GM10847 (cell line): Measurements from ENCODE around the gene ZFHX2.
A peak's percentile ranks its signal among the peaks of the same experiment; 100 is the strongest.

Experiments used
- POLR2A ChIP-seq: IDR thresholded peaks from 2 replicates; pipeline ENCODE4 v1.6.1; 2011; ENCODE audit not compliant: insufficient read length; ENCODE audit errors: extremely low read depth

Gene ZFHX2

DNA sequence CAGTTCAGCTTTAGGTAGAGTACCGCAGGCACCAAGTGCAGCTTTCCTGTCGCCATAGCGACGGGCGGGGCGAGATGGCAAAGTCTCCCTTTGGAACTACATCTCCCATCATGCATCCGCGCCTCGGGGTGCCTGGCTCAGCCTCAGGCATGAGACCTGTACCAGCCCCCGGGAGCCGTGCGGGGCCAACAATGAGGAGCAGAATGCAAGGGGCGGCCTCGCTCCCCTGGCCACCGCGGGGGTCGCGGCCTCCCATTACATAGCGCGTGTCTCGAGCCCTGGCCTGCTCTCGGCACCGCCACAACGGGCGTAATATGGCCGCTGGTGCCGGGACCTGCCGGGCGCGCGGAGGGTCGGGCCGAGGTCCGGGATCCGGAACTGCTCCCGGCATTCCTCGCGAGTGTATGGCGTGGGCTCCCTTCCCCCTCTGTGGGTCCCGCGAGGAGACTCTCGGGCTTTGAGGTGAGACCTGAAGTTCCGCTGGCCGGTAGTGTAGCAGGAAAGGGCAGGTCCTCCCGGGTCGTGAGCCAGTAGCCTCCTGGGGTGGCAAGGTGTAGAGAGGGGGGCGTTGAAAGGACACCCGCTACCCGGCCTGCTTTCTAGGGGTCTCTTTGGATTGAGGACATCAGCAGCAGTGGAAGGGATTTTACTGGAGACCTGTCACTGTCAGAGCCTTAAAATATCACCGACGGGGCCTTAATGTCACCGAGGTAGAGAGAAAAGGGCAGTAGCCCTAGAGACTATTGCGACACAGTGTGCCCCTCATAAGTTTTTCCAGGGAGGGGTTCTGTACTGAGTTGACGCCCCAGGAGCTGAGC lies 4.5 kb upstream of the ZFHX2 start, which contains the start of gene THTPA:
THTPA (plus strand) TSS at position 390 of the 818 bp plus-strand sequence. CDS start 487 bp downstream, outside the sequence.
- TF ChIP-seq POLR2A = peak; percentile 77

DNA sequence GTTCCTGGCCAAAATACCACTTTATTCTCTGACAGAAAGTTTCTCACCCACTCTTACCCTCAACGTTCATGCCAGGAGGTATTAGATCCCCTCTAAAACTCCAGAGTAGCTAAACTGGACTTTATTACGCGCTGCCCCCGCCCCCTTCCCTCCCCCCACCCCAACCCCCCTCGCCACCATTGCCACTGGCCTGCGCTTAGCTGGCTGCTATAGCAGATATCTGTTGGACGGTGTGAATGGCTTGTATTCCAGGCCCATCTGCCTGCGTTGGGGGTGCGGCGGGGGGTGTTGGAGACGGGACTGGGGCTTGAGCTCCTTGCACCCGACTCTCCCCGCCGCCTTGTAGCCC lies 3.9 kb upstream of the ZFHX2 start:
- no peak for TF ChIP-seq POLR2A

DNA sequence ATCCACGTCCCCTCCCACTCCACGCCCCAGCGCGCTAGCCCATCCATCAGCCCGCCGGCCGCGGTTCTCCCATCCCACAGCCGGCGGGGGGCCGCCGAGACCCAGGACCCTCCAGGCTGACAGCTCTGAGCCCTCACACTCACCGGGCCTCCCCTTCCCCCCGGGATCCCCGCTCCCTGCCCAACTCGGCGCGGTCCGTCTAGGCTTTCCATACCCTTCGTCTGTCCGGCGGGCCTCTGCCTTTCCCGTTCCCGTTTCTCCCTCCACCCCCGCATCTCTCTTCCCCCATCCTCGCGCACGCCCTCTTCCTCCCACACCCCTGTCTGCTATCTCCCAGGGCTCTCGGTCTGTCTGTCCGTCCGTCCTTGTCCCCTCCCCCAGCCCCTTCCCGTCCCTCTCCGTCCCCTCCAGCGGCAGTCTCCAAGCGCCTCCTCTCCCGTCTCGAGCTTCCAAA lies 726 bp downstream of the ZFHX2 start:
- TF ChIP-seq POLR2A = no peak

DNA sequence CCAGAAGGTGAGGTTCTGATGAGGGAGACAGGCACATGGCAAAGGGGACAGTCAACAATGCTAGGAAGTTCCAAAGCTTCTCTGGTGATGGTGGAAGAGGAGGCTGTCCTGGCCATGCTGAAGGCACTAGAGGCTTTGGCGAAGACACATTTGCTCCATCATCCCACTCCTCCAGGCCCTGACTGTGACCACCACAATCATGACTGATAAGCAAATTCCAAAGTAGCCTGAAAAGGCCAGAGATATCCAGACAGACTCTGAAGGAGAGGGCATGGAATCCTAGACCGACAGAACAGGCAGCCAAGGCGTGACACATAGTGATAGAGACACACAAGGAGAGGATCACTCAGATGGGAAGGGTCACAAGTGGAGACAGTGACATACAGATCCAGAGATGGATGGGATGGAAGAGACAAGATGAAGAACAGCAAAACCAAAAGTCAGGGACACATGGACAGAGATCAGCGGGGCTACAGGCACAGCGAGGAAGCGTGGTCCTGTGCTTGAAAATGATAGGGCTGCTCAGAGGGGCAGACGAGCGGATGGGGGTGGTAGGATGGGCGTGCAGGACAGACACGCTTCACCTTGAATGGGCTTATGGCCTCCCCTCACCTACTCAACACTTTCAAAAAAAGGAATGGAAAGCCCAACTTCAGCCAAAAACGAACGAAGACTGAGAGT lies 1.3 kb downstream of the ZFHX2 start:
- no peak for TF ChIP-seq POLR2A

DNA sequence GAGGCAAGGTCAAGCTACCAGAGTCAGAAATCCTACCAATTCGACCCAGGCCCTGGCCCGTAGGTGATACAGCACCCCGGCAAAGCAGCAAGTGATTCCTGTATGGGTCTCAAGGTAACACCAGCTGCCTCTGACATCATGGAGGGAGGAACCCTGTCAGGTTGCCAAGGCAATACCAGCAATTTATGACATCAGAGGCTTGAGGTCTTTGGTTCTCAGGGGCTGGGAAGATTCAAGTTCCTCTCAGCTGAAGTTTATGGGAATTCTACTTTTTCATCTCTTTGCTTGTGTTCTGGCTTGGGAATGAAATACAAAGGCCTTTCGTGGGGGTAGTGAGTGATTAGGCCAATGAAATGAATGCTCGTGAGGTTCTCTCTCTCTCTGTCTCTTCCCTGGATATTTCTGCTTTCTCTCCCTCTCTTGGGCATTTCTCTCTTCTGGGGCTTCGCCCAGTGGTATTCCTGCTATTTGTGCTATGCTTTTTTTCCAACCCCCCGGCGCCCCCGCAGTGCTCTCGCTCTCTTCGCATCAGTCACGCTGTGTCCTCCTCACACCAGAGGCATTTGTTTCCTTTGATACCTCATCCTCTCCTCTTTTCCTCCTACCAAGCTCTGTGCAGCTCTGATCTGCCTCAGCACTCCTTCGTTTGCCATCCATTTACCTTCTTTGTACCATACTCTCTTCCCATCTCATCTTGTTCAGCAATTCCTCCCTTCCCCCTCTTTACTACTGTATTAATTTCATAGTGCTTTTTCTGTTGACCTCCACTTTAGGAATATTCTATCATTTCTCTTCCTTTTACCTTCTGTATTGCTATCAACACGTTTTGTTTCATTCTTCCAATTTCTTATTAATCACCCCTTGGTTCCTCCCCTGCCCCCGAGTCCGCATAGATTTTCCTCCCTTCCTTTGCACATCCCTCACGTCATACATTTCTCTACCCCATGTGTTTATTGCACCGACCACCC lies 2.9 kb downstream of the ZFHX2 start:
- TF ChIP-seq POLR2A = no peak

DNA sequence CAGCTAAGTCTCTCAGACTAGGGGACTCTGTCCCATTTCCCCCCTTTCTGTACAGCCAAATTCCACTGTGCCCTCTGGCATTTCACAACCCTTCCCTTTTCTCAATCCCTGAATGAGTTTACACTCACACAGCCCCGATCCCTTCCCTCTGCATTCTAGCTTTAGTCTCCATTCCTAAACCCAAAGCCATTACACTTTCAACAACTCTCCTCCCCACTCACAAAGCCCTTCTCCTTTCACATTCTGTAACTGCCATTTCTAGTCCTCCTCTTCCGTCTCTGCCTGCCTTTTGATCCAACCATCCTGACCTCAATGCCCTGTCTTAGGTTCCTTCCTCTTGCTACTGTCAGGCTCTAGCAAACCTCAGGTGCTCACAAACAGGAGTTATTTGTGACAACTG lies 3.6 kb downstream of the ZFHX2 start:
- no peak for TF ChIP-seq POLR2A

DNA sequence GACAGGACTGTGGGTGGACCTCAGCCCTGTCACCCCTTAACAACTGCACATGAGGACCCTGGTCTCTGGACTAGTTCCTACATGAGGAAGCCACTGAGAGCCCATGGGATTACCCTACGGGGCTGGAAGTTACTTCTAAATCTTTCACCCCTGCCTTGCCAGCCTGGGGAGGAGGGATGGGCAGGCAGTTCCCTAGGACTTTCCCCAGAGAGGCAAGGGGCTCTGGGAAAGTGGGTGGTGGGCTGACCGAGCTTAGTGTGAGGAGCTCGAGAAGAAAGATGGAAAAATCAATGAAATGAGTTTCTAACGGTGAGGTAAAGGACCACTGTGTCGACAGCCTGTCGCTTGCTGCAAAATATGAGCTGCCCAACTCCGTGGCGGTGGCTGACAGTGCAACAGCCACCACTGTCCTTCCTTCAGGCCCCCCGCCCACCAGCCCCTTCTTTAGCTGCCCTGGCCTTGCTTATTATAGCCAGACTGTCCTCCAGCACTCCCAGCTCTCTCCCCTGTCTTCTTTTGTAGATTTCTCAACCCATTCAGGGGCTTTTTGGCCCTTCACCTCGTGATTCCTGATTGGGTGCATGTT lies 5.0 kb downstream of the ZFHX2 start:
- TF ChIP-seq POLR2A = no peak

DNA sequence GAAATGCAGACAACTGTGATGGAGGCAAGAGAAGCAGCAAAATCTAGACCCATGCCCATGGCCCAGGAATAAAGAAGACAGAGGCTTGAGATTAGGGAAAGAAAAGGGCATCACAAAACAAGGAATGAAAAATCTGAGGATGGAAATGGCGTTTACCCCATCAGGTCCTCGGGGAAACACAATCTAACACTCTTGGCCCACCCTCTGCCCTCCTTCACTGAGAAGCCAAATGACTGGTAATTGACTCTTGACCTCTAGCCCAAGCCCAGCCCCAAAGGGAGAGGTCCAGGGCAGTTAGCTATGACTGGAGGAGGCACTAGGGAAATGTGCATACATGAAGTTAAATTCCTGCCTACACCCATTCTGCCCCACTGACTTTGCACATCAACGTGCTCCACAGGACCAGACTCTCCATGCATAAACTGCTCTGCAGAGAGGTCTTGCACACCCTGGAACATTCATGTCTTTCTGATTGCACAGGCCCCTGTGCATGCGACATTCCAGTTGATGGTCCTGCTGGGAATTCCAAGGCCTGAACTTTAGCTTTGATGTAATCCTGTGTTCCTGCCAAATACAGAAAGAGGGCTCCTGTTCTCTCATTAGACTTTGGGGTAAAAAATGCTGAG lies 5.7 kb downstream of the ZFHX2 start:
- no peak for TF ChIP-seq POLR2A

DNA sequence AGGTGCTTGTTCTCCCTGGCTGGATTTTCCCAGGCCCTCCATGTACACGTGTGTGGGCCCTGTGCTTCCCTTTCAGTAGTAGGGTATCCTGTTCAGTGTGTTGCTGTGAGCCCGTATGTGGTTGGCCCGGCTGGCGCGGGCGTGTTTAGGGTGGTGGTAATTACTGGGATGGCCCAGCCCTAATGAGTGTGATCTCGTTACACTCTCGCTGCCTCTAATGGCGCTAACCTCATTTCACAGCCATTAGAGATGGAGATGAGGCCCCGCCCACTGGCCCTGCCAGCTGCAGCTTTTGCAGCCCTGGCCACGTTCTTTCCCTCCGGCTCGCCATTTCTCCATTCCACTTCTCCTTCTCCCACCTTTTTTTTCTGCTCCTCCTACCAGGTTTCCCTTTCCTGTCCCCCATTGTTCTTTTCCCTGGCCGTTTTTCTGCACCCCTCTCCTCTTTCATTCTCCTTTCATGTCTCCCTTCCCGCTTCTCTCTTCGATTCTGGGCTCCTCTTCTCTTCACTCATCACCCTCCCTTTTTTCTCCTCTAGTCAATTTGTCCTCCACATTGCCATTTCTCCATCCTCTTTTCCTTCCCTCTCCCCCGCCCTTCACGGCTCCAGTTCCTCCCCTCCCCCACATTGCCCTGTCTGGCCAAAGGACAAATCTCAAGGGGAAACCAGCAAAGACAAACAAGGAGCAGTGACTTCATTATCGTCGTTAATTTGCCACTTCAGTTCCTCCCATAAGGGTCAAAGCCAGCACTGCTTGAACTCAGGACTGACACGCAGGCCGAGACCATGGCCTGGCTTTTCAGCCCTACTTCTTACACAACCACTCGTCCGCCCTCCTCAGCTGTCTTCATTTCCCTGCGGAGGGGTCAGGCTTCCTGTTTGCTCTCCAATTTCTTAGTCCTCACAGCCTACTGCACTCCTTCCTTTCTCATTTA lies 6.8 kb downstream of the ZFHX2 start:
- TF ChIP-seq POLR2A = no peak

DNA sequence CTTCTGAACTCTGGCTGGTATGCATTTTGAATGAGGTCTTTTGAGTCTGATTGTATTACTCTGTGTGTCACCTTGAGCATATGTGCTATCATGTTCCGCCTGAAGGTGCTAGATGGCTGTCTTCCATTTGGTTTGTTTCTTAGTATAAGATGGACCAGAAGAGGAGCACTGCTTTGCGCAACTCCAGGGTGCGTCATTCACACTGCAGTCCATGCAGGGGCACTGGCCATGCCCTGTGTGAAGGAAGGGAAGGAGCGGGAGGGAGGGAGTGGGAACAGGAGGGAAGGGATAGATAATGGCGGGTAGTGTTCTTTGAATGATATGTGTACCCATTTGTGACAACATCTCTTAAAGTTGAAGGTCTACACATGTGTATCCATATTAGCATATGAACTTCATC lies 8.2 kb downstream of the ZFHX2 start:
- TF ChIP-seq POLR2A = no peak

DNA sequence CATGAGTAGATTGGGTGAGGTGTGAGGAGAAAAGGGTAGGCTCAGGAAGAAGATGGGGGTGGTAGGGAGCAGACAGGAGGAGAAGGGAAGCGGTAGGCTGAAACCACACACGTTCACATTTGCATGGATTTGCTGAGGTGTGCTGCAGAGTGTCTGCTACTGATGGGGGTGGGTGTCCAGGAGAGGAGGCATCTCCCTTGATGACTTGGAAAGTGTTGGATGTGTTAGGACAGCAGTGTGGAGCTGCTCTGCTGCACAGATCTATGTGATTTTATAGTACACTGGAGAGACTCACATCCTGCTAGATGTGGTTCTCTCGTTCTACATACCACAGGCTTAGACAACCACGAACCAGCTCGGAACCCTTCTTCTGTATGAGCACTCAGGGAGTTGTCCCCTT lies 9.3 kb downstream of the ZFHX2 start:
- TF ChIP-seq POLR2A = no peak

DNA sequence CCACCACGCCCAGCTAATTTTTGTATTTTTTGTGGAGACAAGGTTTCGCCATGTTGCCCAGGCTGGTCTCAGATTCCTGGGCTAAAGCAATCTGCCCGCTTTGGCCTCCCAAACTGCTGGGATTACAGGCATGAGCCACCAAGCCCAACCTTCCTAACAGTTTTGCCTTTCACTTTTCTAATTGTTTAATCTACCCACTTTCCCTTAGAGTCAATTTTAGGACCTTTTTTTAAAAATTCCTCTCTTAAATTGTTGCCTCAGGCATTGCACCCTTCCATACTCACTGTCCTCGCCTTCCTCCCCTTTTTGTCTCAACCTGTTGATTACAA lies 11.5 kb downstream of the ZFHX2 start:
- TF ChIP-seq POLR2A = no peak

DNA sequence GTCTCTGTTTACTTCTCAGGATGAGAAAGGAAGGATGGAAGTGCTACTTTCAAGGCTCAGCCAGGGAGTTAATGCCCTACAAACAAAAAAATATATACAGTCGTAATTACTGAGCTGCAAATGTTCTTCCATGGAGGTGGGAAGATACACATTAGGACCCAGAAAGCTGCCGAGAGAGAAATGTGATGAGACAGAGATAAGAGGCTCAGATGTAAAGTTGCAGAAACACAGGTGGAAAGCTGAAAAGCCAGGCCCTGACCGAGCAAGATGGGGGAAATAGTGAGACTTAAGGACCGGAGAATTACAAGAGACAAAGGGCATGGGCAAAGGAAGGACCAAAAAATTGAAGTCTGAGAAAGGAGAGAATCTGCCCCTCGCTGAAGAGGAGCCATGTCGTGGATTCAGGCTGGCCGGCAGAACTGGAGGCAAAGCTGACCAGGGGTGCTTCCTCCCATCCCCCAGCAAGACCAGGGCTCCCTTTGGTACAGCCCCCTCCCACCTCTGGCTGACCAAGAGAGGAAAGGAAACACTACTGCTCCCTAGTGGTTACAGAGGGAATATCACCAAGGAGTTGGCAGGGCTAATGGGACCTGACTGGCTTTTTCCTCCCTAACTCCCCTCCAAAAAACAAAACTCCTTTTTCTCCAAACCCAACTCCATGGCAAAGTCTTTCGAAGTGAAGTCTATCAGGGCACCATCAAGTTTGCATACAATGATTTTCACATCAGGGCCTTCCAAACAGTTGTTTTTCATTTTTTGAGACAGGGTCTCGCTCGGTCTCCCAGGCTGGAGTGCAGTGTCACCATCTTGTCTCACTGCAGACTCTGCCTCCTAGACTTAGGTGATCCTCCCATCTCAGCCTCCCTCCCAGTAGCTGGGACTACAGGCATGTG lies 12.1 kb downstream of the ZFHX2 start:
- no peak for TF ChIP-seq POLR2A

DNA sequence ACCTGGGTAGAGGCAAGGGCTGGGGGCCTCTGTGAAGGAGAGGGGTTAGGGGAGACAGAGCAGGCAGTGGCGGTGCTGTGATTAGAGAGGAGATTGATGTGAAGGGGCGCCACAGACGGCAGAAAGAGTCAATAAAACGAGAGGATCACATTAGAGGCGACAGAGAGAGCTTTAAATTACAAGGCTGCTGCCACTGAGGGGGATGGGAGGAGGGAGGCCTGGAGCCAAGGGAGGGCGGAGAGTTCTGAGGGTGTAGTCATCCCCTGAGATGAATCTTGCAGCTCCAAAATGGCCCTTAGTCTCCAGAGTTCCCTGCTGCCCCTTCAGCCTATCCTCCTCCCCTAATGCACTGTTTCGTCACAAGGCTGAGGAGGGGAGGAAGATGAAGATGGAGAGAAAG lies 12.8 kb downstream of the ZFHX2 start:
- no peak for TF ChIP-seq POLR2A
